Measurements from ENCODE around the gene DOHH. TPM values are rescaled to one million over a fixed set of nuclear protein-coding genes. Genes with fewer than 3 reads are reported as not detected.

Gene DOHH
- polyA plus RNA-seq, 3 donors = 5.4 to 11.8 (median 9.6) TPM

GRCh38 chr19:3470500-3471128 is 29.9 kb downstream of the DOHH start:
- DNase-seq (ENCODE audit: extremely low read depth in 1 of 11, low read depth in 9 of 11, low spot score in 4 of 11) = no peak

- DNase-seq (ENCODE audit: extremely low read depth in 1 of 11, low read depth in 9 of 11, low spot score in 4 of 11) = no peak
Observed at GRCh38 chr19:3469638-3470499, 30.6 kb downstream of the DOHH start.

DNA sequence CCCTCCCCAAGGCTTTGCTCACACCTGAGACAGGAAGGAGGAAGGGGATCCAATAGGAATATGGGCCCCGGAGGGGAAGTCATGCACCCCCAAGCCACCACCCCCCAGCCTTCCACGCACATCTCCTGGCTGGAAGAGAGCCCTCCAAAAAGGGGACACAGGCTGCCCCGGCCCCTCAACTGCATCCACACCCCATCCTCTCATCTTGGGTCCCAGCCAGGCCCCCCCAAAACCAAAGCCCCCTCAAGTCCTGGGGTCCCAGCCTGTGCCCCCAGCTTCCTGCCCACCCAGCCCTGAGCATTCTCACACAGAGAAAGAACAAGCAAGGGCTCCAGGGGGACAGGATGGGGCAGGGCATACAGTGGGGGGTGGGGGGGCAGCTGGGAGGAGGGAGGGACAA is 32.3 kb downstream of the DOHH start:
- DNase-seq (ENCODE audit: extremely low read depth in 1 of 11, low read depth in 9 of 11, low spot score in 4 of 11) = no peak

- DNase-seq (ENCODE audit: extremely low read depth in 1 of 11, low read depth in 9 of 11, low spot score in 4 of 11) = no peak
Observed at GRCh38 chr19:3467437-3468198, 32.9 kb downstream of the DOHH start.

- DNase-seq (ENCODE audit: extremely low read depth in 1 of 11, low read depth in 9 of 11, low spot score in 4 of 11) = no peak
Observed at GRCh38 chr19:3466635-3467034, 33.8 kb downstream of the DOHH start.

DNA sequence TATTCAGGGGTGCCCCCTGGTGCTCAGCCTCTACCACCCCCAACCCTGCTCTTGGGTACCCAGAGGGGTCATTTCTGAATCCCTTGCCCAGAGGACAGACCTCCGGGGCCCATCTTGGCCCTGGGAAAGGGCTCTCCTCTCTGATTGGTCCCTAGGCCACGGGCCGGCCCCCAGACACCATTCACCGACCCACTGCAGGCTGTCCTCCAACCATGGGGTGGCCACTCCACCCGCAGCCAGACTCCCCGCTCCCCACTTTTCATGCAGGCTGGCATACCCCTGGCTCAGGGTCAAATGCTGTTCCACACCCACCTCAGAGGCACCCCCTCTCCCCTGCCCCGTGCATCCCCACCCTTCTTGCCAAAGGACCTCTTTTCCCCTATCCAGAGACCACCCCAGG is 34.9 kb downstream of the DOHH start:
- no peak for DNase-seq (ENCODE audit: extremely low read depth in 1 of 11, low read depth in 9 of 11, low spot score in 4 of 11)

DNA sequence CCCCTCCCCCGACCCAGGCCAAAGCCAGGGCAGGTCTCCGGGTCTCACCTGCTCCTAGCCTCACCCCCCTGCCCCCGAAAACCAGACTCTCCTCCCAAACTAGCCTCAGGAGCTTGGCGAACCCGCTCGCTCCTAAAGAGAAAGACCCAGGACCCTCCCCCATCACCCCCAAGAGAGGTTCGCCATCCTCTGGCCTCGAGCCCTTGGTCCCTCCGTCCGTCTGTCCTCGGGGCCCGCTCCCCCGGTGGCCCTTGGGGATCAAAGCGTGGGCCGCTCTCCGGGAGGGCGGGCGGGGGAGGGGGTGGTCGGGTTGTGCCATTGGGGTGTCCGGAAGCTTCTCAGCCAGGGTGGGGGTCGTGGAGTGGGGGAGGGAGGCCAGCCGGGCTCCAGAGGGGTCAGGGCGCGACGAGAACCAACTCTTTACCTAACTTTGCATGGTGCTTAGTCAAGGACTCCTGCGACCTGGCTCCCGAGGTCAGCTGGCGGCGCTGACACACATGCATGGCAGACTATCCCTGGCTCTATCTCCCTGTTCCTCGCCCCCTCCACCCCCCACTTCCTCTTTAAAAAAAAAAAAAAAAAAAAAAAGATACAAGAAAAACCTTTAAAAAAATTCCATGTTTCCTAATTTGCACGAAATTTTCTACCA is 35.8 kb downstream of the DOHH start:
- DNase-seq (ENCODE audit: extremely low read depth in 1 of 11, low read depth in 9 of 11, low spot score in 4 of 11) = no peak

DNA sequence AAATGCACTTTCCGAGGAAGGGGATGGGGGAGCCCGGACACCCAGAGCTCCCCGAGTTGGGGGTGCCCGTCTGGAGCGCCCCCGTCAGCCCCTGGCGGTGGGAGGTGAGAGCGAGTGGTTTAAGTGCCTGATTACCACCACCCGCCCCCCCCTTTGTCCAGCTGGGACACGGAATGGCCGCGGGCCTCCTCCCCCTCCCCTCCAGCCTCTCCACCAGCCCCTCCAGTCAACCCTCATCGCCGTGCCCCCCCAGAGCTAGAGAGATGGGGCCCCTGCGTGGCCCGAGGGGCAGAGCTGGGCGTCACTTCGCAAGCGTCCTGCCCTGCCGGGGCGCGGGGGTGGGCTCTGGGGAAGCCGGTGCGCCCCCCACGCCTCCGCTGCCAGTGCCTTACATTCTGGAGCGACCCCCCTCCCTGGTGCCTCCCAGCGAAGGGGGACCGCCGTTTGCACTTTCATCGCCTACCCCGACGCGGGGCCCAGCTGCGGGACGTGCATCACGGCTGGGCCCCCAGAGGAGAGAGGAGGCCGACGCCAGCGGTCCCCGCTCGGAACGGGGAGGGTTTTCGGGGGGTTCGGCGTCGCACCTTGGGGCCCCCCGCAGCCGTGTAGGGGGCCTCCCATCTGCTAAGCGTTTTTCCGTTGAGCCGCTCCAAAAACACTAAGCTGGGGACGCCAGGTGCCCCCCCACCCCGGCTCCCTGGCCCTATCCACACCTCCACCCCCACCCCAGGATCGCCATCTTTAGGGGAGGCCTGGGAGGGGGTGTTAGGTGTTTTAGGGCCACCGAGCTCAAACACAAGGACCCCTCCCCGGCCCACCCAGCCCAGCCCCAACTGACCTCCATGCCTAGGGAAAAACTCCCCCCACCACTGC is 36.5 kb downstream of the DOHH start:
- DNase-seq (ENCODE audit: extremely low read depth in 1 of 11, low read depth in 9 of 11, low spot score in 4 of 11) = no peak

- no peak for DNase-seq (ENCODE audit: extremely low read depth in 1 of 11, low read depth in 9 of 11, low spot score in 4 of 11)
Observed at GRCh38 chr19:3462991-3463713, 37.3 kb downstream of the DOHH start.

DNA sequence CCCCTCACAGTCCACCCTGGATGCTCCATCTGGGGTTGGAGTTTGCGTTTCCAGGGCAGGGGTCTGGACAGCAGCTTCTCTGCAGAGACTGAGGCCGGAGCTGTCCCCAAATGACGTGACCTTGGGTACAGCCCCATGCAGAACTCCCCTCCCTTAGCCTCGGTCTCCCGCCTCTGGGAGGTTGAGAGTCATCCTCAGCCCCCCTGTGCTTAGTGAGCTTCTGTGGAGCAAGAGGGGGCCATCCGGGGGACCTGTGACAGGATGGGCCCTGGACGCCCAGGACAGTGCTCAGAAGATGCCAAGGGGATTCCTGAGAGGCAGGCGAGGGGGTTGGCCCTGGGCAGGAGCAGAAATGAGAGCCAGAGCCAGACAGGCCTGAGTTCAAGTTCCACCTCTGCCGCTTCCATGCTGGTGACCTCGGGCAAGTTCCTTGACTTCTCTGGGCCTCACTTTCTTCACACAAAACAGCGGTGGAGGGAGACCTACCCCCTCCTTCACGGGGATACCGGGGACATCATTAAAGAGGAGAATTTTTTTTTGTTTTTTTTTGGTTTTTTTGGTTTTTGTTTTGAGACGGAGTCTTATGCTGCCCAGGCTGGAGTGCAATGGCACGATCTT is 40.4 kb downstream of the DOHH start:
- no peak for DNase-seq (ENCODE audit: extremely low read depth in 1 of 11, low read depth in 9 of 11, low spot score in 4 of 11)

DNA sequence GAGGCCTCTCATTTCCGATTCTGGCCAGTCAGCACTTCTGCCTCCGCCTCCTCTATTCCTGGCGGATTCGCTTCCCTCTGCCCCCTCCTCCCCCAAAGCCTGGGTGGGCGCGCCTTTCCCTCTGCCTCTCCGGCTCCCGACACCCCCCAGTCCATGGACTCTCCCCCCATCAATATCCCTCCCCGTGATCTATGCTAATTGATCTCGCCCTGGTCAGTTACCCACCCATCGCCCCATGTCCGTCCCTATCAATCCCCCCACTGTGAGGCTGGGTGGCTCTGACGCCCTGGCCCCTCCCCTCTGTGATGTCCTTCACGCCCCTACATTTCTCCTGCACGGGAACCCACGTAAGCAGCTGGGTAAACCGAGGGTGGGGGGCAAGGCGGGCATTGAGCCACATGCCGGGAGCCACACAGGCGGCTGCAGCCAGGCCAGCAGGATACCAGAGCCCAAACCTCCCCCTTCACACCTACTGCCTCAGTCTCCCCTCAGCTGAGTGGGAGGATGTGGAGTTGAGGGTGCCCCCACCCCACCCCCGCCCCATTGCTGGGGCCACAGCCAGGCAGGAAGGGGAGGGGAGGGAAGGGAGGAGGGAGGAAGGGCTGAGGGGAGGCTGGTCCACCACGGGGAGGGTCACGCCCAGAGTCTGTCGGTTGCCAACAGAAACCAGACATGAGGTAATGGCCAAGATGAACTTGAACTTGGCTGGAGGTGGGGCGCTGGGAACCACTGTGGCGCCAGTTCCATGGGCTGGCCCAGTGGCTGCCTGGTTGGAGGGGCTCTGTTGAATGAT is 41.2 kb downstream of the DOHH start:
- DNase-seq (ENCODE audit: extremely low read depth in 1 of 11, low read depth in 9 of 11, low spot score in 4 of 11) = peak in 10 of 11 donors; percentile 70 to 89 (median 79)

GRCh38 chr19:3458229-3459088 is 42.0 kb downstream of the DOHH start:
- DNase-seq (ENCODE audit: extremely low read depth in 1 of 11, low read depth in 9 of 11, low spot score in 4 of 11) = no peak

GRCh38 chr19:3457528-3458228 is 42.8 kb downstream of the DOHH start:
- no peak for DNase-seq (ENCODE audit: extremely low read depth in 1 of 11, low read depth in 9 of 11, low spot score in 4 of 11)

DNA sequence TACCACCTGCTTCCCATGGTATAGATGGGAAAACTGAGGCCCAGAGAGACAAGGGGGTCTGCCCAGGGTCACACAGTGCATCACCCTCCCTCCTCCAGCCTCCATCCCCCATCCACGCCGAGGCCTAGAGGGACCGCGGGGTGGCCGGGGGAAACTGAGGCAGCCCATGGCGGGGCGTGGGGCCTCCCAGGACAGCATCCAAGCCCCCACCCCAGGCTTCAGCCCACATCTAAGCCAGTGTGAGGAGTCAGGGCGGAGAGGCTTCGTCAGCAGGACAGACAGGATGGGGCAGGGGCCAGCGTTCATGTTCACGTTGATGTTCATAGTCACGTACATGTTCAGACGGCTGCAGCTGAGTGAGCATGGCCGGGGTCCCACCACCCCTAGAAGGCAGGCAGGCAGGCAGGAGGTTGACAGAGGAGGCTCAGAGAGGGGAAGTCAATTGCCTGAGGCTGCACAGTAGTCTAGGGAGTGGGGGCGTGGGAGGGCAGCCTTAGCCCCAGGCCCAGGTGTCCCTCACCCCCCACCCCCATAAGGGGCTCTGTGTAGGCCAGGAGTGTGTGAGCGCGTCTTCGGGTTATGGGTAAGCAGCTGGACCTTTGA is 43.4 kb downstream of the DOHH start:
- no peak for DNase-seq (ENCODE audit: extremely low read depth in 1 of 11, low read depth in 9 of 11, low spot score in 4 of 11)

Data from renal cortex interstitium (tissue), 11 donors.